ENCODE data around the gene LASP1.
A peak's percentile ranks its signal among the peaks of the same experiment; 100 is the strongest.
"Not testable (repeated sequence)": the region's sequence is repeated elsewhere in the genome, so short reads cannot be mapped to it uniquely, and the experiment has no call there.

The LASP1 gene

GRCh38 chr17:38926293-38927070 lies 56.6 kb downstream of the LASP1 start:
- no peak for DNase-seq (ENCODE audit: low read depth in 2 of 2)

GRCh38 chr17:38930782-38931181 lies 60.9 kb downstream of the LASP1 start:
- DNase-seq (ENCODE audit: low read depth in 2 of 2): not testable (repeated sequence)

GRCh38 chr17:38933962-38934361 lies 64.1 kb downstream of the LASP1 start:
- DNase-seq (ENCODE audit: low read depth in 2 of 2): not testable (repeated sequence)

GRCh38 chr17:38939987-38940386 lies 70.1 kb downstream of the LASP1 start:
- no peak for DNase-seq (ENCODE audit: low read depth in 2 of 2)

- DNase-seq (ENCODE audit: low read depth in 2 of 2): no peak
Observed at GRCh38 chr17:38940404-38940803, 70.5 kb downstream of the LASP1 start.

GRCh38 chr17:38942696-38943334 lies 73.0 kb downstream of the LASP1 start:
- DNase-seq (ENCODE audit: low read depth in 2 of 2): no peak

- no peak for DNase-seq (ENCODE audit: low read depth in 2 of 2)
Observed at GRCh38 chr17:38943607-38944006, 73.7 kb downstream of the LASP1 start.

- no peak for DNase-seq (ENCODE audit: low read depth in 2 of 2)
Observed at GRCh38 chr17:38947189-38947588, 77.3 kb downstream of the LASP1 start.

- not testable (repeated sequence) for DNase-seq (ENCODE audit: low read depth in 2 of 2)
Observed at GRCh38 chr17:38953800-38954199, 83.9 kb downstream of the LASP1 start.

GRCh38 chr17:38958326-38958725 lies 88.5 kb downstream of the LASP1 start:
- DNase-seq (ENCODE audit: low read depth in 2 of 2): peak; percentile 39 to 53

- peak; percentile 55 to 57 for DNase-seq (ENCODE audit: low read depth in 2 of 2)
Observed at GRCh38 chr17:38958756-38959155, 88.9 kb downstream of the LASP1 start.

- no peak for DNase-seq (ENCODE audit: low read depth in 2 of 2)
Observed at GRCh38 chr17:38959508-38959907, 89.7 kb downstream of the LASP1 start.

GRCh38 chr17:38960402-38960801 lies 90.5 kb downstream of the LASP1 start:
- DNase-seq (ENCODE audit: low read depth in 2 of 2): no peak

GRCh38 chr17:38961413-38961812 lies 91.6 kb downstream of the LASP1 start:
- no peak for DNase-seq (ENCODE audit: low read depth in 2 of 2)

GRCh38 chr17:38967290-38967738 lies 97.5 kb downstream of the LASP1 start, which contains the start of gene FBXO47:
TSS of gene FBXO47 (minus strand) at chr17:38967403. CDS start at chr17:38963025, 4,378 bp downstream.
- DNase-seq (ENCODE audit: low read depth in 2 of 2): peak; percentile 51 to 54

- no peak for DNase-seq (ENCODE audit: low read depth in 2 of 2)
Observed at GRCh38 chr17:38969281-38969680, 99.4 kb downstream of the LASP1 start.

- DNase-seq (ENCODE audit: low read depth in 2 of 2): no peak
Observed at GRCh38 chr17:38970128-38970527, 100.3 kb downstream of the LASP1 start.

GRCh38 chr17:38970804-38971203 lies 100.9 kb downstream of the LASP1 start:
- DNase-seq (ENCODE audit: low read depth in 2 of 2): no peak
